ENCODE measurements around the gene KAZN. TPM values are rescaled to one million over a fixed set of nuclear protein-coding genes. Genes with fewer than 3 reads are reported as not detected.

Gene KAZN
- total and polyA plus RNA-seq, 8 donors = 1.2 to 50.7 (median 6.8) TPM

DNA sequence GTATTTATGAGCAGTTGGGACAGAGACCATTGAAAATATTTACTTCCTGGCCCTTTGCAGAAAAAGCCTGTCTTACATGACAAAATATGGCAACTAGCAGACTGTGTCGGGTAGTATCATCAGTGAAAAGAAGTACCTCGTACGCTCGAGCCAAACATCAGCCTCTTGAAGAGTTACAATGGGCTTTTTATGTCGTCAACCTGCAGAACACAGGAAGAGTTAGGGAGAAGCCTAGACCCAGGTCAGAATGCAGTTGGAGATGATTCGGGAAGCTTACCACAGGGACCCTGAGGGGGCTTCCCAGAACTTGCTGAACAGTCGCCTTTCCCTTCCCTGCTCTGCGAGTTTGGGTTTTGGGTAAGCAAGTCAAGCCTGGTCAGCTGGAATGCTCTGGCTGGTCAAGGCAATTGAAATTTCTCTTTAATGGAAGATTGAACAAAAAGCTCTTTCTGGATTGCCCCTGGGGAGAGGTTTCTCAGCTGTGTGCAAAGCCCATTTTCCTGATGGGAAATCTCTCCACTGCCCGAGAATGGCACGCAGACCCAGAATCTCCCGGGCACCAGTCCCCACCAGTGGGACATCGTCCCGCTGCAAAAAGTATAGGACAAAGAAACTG is 291.4 kb downstream of the KAZN start:
- peaks cover 0 to 3% (median 1%) of the 10 kb centered on the region in 4 donors for H3K4me1 ChIP-seq
- intact Hi-C loops (cut with DNase I; ENCODE audit: low total_unique reads) = no loop called here
- no peaks in the 10 kb centered on the region for H3K9me3 ChIP-seq
- DNase-seq = no peak
- WGBS, 5 donors = 76 to 88% (median 83%) methylated on average over 13 of the region's 13 CpGs
- no peak overlapping the region for H3K27ac ChIP-seq
- H3K36me3 ChIP-seq = no peaks in the 10 kb centered on the region
- TF ChIP-seq EP300 (IDR thresholded peaks at IDR 0.05) (no peak), POLR2A (IDR thresholded peaks at IDR 0.05) (no peak), POLR2AphosphoS5 (IDR thresholded peaks at IDR 0.05) (no peak)
- TF ChIP-seq, protein P1, sequence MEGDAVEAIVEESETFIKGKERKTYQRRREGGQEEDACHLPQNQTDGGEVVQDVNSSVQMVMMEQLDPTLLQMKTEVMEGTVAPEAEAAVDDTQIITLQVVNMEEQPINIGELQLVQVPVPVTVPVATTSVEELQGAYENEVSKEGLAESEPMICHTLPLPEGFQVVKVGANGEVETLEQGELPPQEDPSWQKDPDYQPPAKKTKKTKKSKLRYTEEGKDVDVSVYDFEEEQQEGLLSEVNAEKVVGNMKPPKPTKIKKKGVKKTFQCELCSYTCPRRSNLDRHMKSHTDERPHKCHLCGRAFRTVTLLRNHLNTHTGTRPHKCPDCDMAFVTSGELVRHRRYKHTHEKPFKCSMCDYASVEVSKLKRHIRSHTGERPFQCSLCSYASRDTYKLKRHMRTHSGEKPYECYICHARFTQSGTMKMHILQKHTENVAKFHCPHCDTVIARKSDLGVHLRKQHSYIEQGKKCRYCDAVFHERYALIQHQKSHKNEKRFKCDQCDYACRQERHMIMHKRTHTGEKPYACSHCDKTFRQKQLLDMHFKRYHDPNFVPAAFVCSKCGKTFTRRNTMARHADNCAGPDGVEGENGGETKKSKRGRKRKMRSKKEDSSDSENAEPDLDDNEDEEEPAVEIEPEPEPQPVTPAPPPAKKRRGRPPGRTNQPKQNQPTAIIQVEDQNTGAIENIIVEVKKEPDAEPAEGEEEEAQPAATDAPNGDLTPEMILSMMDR (IDR thresholded peaks at IDR 0.05) = no peak
- no peak overlapping the region for H3K4me3 ChIP-seq
- H3K27me3 ChIP-seq = no peaks in the 10 kb centered on the region

DNA sequence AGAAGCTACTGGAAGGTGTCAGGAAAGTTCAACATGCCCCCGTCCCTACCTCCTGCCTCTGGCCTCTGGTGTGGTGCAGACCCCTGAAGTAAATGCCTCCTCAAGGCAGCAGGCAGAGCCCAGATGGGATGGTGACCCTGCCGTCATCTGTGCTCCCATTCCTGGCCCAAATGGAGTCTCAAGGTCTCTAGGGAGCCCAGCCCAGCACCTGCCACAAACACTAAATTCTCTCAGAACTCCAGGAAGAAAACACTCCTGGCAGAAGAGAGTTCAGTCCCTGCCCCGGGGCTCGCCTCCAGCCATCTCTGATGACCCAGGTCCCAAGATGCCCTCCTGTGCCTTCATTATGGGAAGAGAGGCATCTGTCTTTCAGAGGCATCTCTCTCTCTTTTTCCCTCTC is 293.5 kb downstream of the KAZN start:
- 79 to 93% (median 83%) methylated on average over 4 of the region's 4 CpGs for WGBS, 5 donors
- no peak for DNase-seq
- Histone ChIP-seq H3K36me3 (no peaks in the 10 kb centered on the region), H3K4me3 (no peak overlapping the region), H3K27ac (no peak overlapping the region), H3K4me1 (peaks cover 0 to 10% (median 4%) of the 10 kb centered on the region in 4 donors), H3K9me3 (no peaks in the 10 kb centered on the region), H3K27me3 (no peaks in the 10 kb centered on the region)
- TF ChIP-seq POLR2AphosphoS5 (IDR thresholded peaks at IDR 0.05) (no peak), EP300 (IDR thresholded peaks at IDR 0.05) (no peak), POLR2A (IDR thresholded peaks at IDR 0.05) (no peak)
- TF ChIP-seq, protein P1 (IDR thresholded peaks at IDR 0.05) = no peak
- intact Hi-C loops (cut with DNase I; ENCODE audit: low total_unique reads) = no loop called here

DNA sequence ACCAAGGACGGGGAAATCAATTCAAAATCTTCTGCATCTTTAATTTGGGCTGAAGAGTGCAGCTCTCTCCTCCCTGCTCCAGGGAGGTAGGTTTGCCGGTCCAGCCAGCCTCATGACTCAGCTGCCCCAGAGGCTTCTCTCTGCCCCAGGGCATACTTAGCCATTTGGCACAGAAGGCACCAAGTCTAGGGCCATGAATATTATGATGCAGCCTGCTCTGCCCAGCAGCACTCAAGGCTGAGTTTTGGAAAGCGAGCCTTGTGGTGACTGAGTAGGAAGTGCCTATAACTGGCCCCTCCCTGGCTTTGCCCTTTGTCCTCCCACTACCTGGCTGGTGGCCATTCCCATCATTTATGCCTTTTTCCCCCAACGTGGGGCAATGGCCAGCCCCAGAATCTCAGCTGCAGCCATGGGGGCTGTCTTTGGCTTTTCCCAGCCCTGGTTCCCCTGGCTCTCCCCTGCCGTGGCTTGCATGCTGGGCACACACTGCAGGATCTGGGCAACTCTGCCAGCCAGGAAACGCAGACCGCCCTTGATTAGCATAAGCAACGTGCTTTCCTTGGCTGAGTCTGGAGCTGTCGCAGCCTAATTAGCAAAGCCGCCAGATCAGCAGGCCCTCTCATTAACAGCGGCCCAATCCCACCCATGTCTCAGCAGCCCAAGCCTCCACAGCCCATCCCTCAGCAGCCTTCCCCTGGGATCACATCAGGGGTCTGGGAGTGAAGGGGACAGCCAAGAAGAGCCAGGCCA is 296.5 kb downstream of the KAZN start:
- Histone ChIP-seq H3K9me3 (no peaks in the 10 kb centered on the region), H3K36me3 (no peaks in the 10 kb centered on the region), H3K4me1 (peaks cover 0 to 10% (median 4%) of the 10 kb centered on the region in 4 donors), H3K4me3 (no peak overlapping the region), H3K27me3 (no peaks in the 10 kb centered on the region), H3K27ac (no peak overlapping the region)
- TF ChIP-seq, protein P1 (IDR thresholded peaks at IDR 0.05) = no peak
- no peak for TF ChIP-seq POLR2AphosphoS5 (IDR thresholded peaks at IDR 0.05)
- no peak for TF ChIP-seq EP300 (IDR thresholded peaks at IDR 0.05)
- TF ChIP-seq POLR2A (IDR thresholded peaks at IDR 0.05) = no peak
- intact Hi-C loops (cut with DNase I; ENCODE audit: low total_unique reads) = no loop called here
- DNase-seq = peak; percentile 33 to 40
- WGBS, 5 donors = 38 to 49% (median 49%) methylated on average over 11 of the region's 11 CpGs

DNA sequence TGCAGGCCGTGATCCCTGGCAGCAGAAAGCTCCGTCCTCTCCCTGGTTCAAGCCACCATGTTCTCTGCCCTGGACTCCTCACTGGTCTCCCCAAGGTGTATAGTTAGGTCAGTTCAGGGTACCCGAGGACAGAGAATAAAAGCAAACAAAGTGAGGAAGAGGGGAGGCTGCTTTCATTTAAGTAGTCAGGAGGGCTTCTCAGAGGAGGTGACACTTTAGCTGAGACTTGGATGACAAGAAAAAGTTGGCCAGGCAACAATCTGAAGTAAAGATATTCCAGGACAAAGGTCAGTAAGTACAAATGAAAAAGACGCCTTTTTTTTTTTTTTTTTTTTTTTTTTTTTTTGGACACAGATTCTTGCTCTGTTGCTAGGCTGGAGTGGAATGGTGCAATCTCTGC is 297.2 kb downstream of the KAZN start:
- peaks cover 0 to 10% (median 4%) of the 10 kb centered on the region in 4 donors for H3K4me1 ChIP-seq
- no peak overlapping the region for H3K27ac ChIP-seq
- no peaks in the 10 kb centered on the region for H3K36me3 ChIP-seq
- H3K4me3 ChIP-seq = no peak overlapping the region
- intact Hi-C loops (cut with DNase I; ENCODE audit: low total_unique reads) = no loop called here
- no peaks in the 10 kb centered on the region for H3K27me3 ChIP-seq
- WGBS, 5 donors = 64 to 85% (median 71%) methylated on average over 4 of the region's 4 CpGs
- no peak for DNase-seq
- TF ChIP-seq, protein P1 (IDR thresholded peaks at IDR 0.05) = no peak
- TF ChIP-seq POLR2A (IDR thresholded peaks at IDR 0.05) = no peak
- TF ChIP-seq POLR2AphosphoS5 (IDR thresholded peaks at IDR 0.05) = no peak
- TF ChIP-seq EP300 (IDR thresholded peaks at IDR 0.05) = no peak
- H3K9me3 ChIP-seq = no peaks in the 10 kb centered on the region
